OCI-LY1 (cell line): ENCODE measurements around the gene SERINC5.
"Not testable (repeated sequence)": the region's sequence is repeated elsewhere in the genome, so short reads cannot be mapped to it uniquely, and the experiment has no call there.

Experiments used
- H2AFZ ChIP-seq: fragments of 200-600 bp; sonication (generic), shearing (Covaris generic); 2 replicates; pipeline ENCODE4 v1.6.0; 2014; ENCODE audit warnings: antibody characterized with exemption, mild to moderate bottlenecking, low read length
- H3F3A ChIP-seq: fragments of 200-600 bp; sonication (generic), shearing (Covaris generic); 2 replicates; pipeline ENCODE4 v1.6.0; 2014; ENCODE audit warnings: mild to moderate bottlenecking, antibody characterized with exemption, low read length, moderate library complexity; ENCODE audit not compliant: insufficient read depth
- H3K27ac ChIP-seq: fragments of 200-600 bp; sonication (generic); 2 replicates; pipeline ENCODE4 v1.5.1; 2014; ENCODE audit warnings: low read length, mixed run types, mild to moderate bottlenecking, low read depth; ENCODE audit not compliant: poor library complexity, severe bottlenecking
- H3K27me3 ChIP-seq: fragments of 200-600 bp; sonication (generic); 2 replicates; pipeline ENCODE4 v1.6.0; 2014; ENCODE audit warnings: antibody characterized with exemption, mild to moderate bottlenecking, low read length, moderate library complexity; ENCODE audit not compliant: insufficient read depth
- H3K36me3 ChIP-seq: fragments of 200-600 bp; sonication (generic); 2 replicates; pipeline ENCODE4 v1.6.1; 2014; ENCODE audit warnings: mild to moderate bottlenecking, antibody characterized with exemption, low read length, moderate library complexity, mixed read lengths; ENCODE audit not compliant: insufficient read depth
- H3K4me1 ChIP-seq: fragments of 200-600 bp; sonication (generic); 2 replicates; pipeline ENCODE4 v1.5.1; 2014; ENCODE audit warnings: mild to moderate bottlenecking, low read length, moderate library complexity; ENCODE audit not compliant: insufficient read depth, severe bottlenecking
- H3K4me2 ChIP-seq: fragments of 200-600 bp; sonication (generic), shearing (Covaris generic); 2 replicates; pipeline ENCODE4 v1.6.1; 2014; ENCODE audit warnings: low read length
- H3K4me3 ChIP-seq: fragments of 200-600 bp; sonication (generic); 2 replicates; pipeline ENCODE4 v1.5.1; 2014; ENCODE audit warnings: low read length, low read depth, mild to moderate bottlenecking, mixed read lengths; ENCODE audit not compliant: poor library complexity, severe bottlenecking
- H3K79me2 ChIP-seq: fragments of 200-600 bp; shearing (Covaris generic); 2 replicates; pipeline ENCODE4 v1.6.1; 2016; ENCODE audit warnings: mixed run types, low read length, mixed read lengths; ENCODE audit not compliant: insufficient read depth
- H3K9ac ChIP-seq: fragments of 200-600 bp; sonication (generic), shearing (Covaris generic); 2 replicates; pipeline ENCODE4 v1.6.1; 2014; ENCODE audit warnings: mild to moderate bottlenecking, low read length, mixed read lengths
- H3K9me2 ChIP-seq: fragments of 200-600 bp; sonication (generic), shearing (Covaris generic); 2 replicates; pipeline ENCODE4 v1.6.1; 2014; ENCODE audit warnings: low read depth, mild to moderate bottlenecking, low read length, mixed read lengths
- H3K9me3 ChIP-seq: fragments of 200-600 bp; shearing (Covaris generic); 2 replicates; pipeline ENCODE4 v1.6.1; 2014; ENCODE audit warnings: low read length, mixed read lengths
- H4K20me1 ChIP-seq: fragments of 200-600 bp; sonication (generic), shearing (Covaris generic); 2 replicates; pipeline ENCODE4 v1.6.0; 2016; ENCODE audit warnings: mild to moderate bottlenecking, low read length; ENCODE audit not compliant: insufficient read depth
- EZH2 ChIP-seq: fragments of 200-600 bp; sonication (generic), shearing (Covaris generic); IDR thresholded peaks from 2 replicates; pipeline ENCODE4 v1.8.0; 2017; ENCODE audit warnings: borderline replicate concordance, mixed run types, mild to moderate bottlenecking, antibody characterized with exemption, low read length, moderate library complexity, mixed read lengths
- TF ChIP-seq, protein P1 (sequence below): fragments of 200-600 bp; sonication (generic), shearing (Covaris generic); IDR thresholded peaks from 2 replicates; pipeline ENCODE4 v1.5.1; 2017; ENCODE audit warnings: mild to moderate bottlenecking, antibody characterized with exemption, low read length, moderate library complexity, mixed read lengths

The SERINC5 gene

DNA sequence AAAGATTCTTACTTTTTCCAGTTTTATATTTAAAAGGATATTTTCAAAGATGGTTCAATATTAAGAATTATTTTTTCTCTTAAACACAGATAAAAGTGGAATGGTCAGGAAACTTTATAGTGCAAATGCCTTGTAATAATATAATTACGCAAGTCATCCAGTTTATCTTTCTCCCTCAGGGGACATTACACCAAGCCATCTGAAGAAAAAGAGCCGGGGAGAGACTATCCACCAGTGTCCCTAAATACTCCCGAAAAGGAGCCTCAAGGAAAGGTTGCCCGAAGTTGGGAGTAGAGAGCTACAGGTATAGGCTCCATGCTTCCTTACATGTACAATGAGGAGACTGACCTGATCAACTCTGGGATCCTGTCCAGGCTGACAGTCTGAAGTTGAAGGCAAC lies 101.1 kb downstream of the SERINC5 start:
- H3K36me3 ChIP-seq: peaks cover 78% of the 10 kb centered on the region
- H3K9me3 ChIP-seq: no peaks in the 10 kb centered on the region
- H3K4me2 ChIP-seq: no peak overlapping the region
- H3K79me2 ChIP-seq: no peaks in the 10 kb centered on the region
- H3F3A ChIP-seq: no peaks in the 10 kb centered on the region; the same call in 1 of the 2 replicates
- H3K27me3 ChIP-seq: no peaks in the 10 kb centered on the region
- TF ChIP-seq, protein P1, sequence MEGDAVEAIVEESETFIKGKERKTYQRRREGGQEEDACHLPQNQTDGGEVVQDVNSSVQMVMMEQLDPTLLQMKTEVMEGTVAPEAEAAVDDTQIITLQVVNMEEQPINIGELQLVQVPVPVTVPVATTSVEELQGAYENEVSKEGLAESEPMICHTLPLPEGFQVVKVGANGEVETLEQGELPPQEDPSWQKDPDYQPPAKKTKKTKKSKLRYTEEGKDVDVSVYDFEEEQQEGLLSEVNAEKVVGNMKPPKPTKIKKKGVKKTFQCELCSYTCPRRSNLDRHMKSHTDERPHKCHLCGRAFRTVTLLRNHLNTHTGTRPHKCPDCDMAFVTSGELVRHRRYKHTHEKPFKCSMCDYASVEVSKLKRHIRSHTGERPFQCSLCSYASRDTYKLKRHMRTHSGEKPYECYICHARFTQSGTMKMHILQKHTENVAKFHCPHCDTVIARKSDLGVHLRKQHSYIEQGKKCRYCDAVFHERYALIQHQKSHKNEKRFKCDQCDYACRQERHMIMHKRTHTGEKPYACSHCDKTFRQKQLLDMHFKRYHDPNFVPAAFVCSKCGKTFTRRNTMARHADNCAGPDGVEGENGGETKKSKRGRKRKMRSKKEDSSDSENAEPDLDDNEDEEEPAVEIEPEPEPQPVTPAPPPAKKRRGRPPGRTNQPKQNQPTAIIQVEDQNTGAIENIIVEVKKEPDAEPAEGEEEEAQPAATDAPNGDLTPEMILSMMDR: no peak
- no peak for TF ChIP-seq EZH2
- peaks cover 52% of the 10 kb centered on the region for H3K4me1 ChIP-seq
- no peak overlapping the region for H3K9ac ChIP-seq
- no peaks in the 10 kb centered on the region for H4K20me1 ChIP-seq
- no peak overlapping the region for H2AFZ ChIP-seq
- H3K9me2 ChIP-seq: no peaks in the 10 kb centered on the region
- peak overlapping the region; percentile 46 for H3K27ac ChIP-seq
- no peak overlapping the region for H3K4me3 ChIP-seq

DNA sequence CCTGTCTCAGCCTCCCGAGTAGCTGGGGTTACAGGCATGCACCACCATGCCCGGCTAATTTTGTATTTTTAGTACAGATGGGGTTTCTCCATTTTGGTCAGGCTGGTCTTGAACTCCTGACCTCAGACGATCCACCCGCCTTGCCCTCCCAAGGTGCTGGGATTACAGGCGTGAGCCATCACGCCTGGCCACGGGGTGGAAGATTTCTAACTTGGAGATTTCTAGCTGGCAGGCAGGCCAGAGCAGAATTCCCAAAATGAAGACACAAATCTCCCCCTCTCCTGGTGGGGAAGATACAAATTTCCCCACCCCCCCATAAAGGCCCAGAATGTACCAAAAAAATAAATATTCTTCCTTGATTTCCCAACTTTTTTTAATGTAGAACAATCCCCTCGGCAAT lies 101.6 kb downstream of the SERINC5 start:
- H2AFZ ChIP-seq, H4K20me1 ChIP-seq, H3K4me2 ChIP-seq, H3K9me2 ChIP-seq, H3K79me2 ChIP-seq, H3K27me3 ChIP-seq, H3K4me3 ChIP-seq, H3F3A ChIP-seq, H3K9ac ChIP-seq, H3K9me3 ChIP-seq: not testable (repeated sequence)
- H3K4me1 ChIP-seq: peaks cover 57% of the 10 kb centered on the region
- H3K27ac ChIP-seq: peak overlapping the region; percentile 98
- peaks cover 77% of the 10 kb centered on the region for H3K36me3 ChIP-seq

DNA sequence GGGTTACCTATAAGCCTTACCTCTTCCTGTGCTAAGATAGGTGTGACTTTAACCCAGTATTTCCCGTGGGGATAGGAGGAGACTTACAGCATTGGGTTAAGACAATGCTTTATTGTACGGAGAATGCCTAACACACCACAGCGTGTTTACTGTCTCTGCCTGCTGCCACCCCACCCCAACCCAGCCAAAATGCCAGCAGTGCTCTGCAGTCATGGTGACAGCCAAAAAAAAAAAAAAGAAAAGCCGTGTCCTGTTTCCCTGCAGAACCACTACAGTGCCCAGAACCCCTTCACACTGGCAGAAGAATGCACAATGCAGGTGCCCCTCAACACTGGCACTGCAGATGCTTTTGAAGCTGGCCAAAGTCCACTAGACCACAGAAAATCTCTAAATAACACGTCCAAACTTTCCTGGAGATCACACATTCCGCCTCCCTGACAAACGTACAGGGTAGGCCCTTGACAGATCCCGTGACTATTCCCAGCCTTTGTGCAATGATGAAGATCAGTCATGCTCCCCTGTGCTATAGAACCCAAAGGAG lies 102.2 kb downstream of the SERINC5 start:
- Histone ChIP-seq H4K20me1 (no peaks in the 10 kb centered on the region), H3K4me2 (peak overlapping the region; percentile 18; the same call in 1 of the 2 replicates), H3K9me3 (no peaks in the 10 kb centered on the region), H3K4me1 (peaks cover 63% of the 10 kb centered on the region), H3F3A (no peaks in the 10 kb centered on the region; the same call in 1 of the 2 replicates), H2AFZ (no peak overlapping the region), H3K9ac (no peak overlapping the region; the same call in 1 of the 2 replicates), H3K27ac (peak overlapping the region; percentile 98), H3K4me3 (no peak overlapping the region), H3K36me3 (peaks cover 71% of the 10 kb centered on the region), H3K9me2 (no peaks in the 10 kb centered on the region), H3K79me2 (no peaks in the 10 kb centered on the region), H3K27me3 (no peaks in the 10 kb centered on the region)
- no peak for TF ChIP-seq EZH2
- TF ChIP-seq, protein P1: no peak

DNA sequence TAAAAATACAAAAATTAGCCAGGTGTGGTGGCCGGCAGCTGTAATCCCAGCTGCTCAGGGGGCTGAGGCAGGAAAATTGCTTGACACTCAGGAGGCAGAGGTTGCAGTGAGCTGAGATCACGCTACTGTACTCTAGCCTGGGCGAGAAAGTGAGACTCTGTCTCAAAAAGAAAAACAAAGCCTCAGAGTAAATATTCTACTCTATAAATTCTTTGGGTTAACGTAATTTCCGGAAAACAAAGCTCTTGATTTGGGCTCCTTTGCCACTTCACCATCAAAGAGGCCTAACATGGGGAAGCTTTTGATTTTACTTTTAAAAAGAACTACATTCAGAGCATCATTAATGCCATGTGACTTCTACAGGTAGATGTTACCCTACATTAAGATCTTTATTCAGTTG lies 103.1 kb downstream of the SERINC5 start:
- H3K79me2 ChIP-seq: no peaks in the 10 kb centered on the region
- H3K27ac ChIP-seq: peak overlapping the region; percentile 98
- peaks cover 62% of the 10 kb centered on the region for H3K36me3 ChIP-seq
- H3K9ac ChIP-seq: no peak overlapping the region
- H3K4me2 ChIP-seq: peak overlapping the region; percentile 4; the same call in 1 of the 2 replicates
- H3K9me2 ChIP-seq: no peaks in the 10 kb centered on the region
- no peak for TF ChIP-seq EZH2
- TF ChIP-seq, protein P1: no peak
- H3K9me3 ChIP-seq: no peaks in the 10 kb centered on the region
- peaks cover 72% of the 10 kb centered on the region for H3K4me1 ChIP-seq
- H3K4me3 ChIP-seq: no peak overlapping the region
- H4K20me1 ChIP-seq: no peaks in the 10 kb centered on the region
- no peak overlapping the region for H2AFZ ChIP-seq
- H3K27me3 ChIP-seq: no peaks in the 10 kb centered on the region
- H3F3A ChIP-seq: no peaks in the 10 kb centered on the region; the same call in 1 of the 2 replicates
